ENCODE results near the gene RSRC2.
"Not testable (repeated sequence)": the region's sequence is repeated elsewhere in the genome, so short reads cannot be mapped to it uniquely, and the experiment has no call there.

RSRC2 gene

DNA sequence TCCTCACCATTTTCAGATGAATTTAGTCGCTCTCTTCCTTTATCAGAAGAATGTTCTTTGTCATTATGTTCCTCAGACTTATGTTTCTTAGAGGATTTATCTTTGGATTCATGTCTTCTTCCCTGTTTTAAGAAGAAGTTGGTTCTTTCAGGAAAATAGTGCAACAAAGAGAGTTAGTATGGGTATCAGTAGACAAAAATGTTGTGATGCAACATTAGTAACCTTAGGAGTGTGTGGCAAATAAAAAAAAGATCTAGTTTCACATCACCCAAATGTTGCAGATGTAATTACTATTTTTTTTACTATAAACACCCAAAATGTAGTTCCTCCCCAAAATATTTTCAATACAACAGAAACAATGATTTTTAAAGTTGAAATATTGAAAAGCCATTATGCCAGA is 7.8 kb downstream of the RSRC2 start (continued):
- TF ChIP-seq, protein P1, sequence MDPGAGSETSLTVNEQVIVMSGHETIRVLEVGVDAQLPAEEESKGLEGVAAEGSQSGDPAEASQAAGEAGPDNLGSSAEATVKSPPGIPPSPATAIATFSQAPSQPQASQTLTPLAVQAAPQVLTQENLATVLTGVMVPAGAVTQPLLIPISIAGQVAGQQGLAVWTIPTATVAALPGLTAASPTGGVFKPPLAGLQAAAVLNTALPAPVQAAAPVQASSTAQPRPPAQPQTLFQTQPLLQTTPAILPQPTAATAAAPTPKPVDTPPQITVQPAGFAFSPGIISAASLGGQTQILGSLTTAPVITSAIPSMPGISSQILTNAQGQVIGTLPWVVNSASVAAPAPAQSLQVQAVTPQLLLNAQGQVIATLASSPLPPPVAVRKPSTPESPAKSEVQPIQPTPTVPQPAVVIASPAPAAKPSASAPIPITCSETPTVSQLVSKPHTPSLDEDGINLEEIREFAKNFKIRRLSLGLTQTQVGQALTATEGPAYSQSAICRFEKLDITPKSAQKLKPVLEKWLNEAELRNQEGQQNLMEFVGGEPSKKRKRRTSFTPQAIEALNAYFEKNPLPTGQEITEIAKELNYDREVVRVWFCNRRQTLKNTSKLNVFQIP (CRISPR knock-in tag; IDR thresholded peaks at IDR 0.05; ENCODE audit: borderline replicate concordance, low read depth) = no peak
- TF ChIP-seq ARNTL (CRISPR knock-in tag; IDR thresholded peaks at IDR 0.05; ENCODE audit: borderline replicate concordance, low read depth) = no peak

DNA sequence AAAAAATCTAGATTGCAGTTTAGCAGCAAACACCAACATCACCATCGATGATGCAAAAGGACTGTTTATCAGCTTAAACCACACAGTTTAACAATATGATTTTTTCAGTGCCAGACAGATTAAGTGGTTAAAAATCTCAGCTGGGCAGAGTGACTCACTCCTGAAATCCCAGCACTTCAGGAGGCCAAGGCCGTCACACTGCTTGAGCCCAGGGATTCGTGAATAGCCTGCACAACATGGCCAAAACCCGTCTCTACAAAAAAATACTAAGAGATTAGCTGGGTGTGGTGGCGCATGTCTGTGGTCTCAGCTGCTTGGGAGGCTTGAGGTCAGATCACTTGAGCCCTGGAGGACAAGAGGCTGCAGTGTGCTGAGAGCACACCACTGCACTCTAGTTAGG is 8.9 kb downstream of the RSRC2 start:
- peak; percentile 90 for ATAC-seq
- TF ChIP-seq BACH2 (CRISPR knock-in tag; IDR thresholded peaks at IDR 0.05; ENCODE audit: borderline replicate concordance) = no peak
- no peak for TF ChIP-seq SNAI2 (CRISPR knock-in tag; IDR thresholded peaks at IDR 0.05)
- TF ChIP-seq ZNF70 (CRISPR knock-in tag; IDR thresholded peaks at IDR 0.05) = 0 out of 2 replicates have a peak, but pooled peaks have one; percentile 32

DNA sequence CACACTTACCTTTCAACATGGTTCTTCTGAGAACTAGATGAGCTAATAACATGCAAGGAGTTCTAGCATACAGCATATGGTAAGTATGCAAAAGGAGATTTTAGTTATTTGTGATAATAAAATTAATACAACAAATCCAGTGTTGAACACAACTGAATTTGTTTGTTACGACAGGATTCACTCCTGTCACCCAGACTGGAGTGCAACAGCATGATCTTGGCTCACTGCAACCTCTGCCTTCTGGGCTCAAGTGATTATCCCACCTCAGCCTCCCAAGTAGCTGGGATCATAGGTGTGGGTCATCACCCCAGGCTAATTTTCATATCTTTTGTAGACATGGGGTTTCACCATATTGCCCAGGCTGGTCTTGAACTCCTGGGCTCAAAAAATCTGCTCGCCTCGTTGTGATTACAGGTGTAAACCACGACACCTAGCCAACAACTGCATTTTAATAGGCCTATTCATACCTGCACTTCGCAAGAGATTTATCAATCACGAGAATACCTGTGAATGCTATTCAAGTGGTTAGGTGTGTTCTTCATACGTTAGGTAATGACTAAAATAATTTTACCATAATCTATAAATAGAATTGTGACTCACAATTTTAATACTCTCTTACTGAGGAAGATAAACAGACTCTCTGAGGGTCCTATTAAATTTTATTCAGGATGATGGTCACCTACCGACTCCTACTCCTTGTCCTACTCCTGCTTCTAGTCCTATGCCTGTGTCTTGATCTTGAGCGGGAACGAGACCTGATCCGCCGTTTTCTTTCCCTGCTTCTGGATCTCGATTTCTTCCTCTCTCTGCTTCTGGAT is 10.0 kb downstream of the RSRC2 start:
- no peak for TF ChIP-seq OSR1 (CRISPR knock-in tag; IDR thresholded peaks at IDR 0.05)
- TF ChIP-seq, protein P2, sequence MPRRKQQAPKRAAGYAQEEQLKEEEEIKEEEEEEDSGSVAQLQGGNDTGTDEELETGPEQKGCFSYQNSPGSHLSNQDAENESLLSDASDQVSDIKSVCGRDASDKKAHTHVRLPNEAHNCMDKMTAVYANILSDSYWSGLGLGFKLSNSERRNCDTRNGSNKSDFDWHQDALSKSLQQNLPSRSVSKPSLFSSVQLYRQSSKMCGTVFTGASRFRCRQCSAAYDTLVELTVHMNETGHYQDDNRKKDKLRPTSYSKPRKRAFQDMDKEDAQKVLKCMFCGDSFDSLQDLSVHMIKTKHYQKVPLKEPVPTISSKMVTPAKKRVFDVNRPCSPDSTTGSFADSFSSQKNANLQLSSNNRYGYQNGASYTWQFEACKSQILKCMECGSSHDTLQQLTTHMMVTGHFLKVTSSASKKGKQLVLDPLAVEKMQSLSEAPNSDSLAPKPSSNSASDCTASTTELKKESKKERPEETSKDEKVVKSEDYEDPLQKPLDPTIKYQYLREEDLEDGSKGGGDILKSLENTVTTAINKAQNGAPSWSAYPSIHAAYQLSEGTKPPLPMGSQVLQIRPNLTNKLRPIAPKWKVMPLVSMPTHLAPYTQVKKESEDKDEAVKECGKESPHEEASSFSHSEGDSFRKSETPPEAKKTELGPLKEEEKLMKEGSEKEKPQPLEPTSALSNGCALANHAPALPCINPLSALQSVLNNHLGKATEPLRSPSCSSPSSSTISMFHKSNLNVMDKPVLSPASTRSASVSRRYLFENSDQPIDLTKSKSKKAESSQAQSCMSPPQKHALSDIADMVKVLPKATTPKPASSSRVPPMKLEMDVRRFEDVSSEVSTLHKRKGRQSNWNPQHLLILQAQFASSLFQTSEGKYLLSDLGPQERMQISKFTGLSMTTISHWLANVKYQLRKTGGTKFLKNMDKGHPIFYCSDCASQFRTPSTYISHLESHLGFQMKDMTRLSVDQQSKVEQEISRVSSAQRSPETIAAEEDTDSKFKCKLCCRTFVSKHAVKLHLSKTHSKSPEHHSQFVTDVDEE (CRISPR knock-in tag; IDR thresholded peaks at IDR 0.05) = no peak
- ATAC-seq = no peak

DNA sequence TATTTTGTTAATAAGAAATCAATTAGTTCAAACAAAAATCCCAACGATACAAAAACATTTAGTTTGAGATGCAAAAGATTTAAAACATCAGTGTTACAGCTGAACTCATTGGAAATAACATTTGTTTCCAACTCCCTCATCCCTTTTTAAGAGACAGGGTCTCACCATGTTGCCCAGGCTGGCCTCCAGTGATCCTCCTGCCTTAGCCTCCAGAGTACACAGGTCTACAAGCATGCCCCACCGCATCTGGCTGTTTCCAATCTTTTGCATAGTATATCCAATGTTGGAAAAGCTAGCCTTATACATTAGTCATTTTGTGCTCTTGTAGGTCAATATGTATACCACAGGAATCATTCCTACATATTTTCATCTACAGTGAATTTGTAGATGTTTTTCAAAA is 11.5 kb downstream of the RSRC2 start:
- no peak for ATAC-seq
- TF ChIP-seq, protein P1 (CRISPR knock-in tag; IDR thresholded peaks at IDR 0.05; ENCODE audit: borderline replicate concordance, low read depth) = no peak
- no peak for TF ChIP-seq BACH2 (CRISPR knock-in tag; IDR thresholded peaks at IDR 0.05; ENCODE audit: borderline replicate concordance)
- TF ChIP-seq, protein P2 (CRISPR knock-in tag; IDR thresholded peaks at IDR 0.05) = no peak
- TF ChIP-seq TOX (CRISPR knock-in tag; IDR thresholded peaks at IDR 0.05; ENCODE audit: borderline replicate concordance) = no peak
- TF ChIP-seq CSDC2 (CRISPR knock-in tag; IDR thresholded peaks at IDR 0.05) = no peak
- no peak for TF ChIP-seq SNAI2 (CRISPR knock-in tag; IDR thresholded peaks at IDR 0.05)
- no peak for TF ChIP-seq ISL1 (CRISPR knock-in tag; IDR thresholded peaks at IDR 0.05)
- TF ChIP-seq ARNTL (CRISPR knock-in tag; IDR thresholded peaks at IDR 0.05; ENCODE audit: borderline replicate concordance, low read depth) = no peak
- TF ChIP-seq ESRRG (CRISPR knock-in tag; IDR thresholded peaks at IDR 0.05) = no peak

DNA sequence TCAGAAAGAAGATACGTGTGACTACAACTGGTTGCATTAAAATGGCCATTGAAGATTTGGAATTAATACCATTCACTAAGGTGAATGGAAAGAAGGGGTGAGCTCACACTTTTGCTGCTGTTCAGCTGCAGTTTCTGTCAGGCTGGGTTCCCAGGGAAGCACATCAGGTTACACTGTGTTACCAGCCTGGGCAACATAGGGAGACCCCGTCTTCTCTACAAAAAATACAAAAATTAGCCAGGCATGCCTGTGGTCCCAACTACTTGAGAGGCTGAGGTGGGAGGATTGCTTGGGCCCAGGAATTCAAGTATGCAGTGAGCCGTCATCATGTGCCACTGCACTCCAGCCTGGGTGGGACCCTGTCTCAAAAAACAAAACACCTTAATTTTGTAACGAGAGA is 13.1 kb downstream of the RSRC2 start:
- no peak for ATAC-seq
- TF ChIP-seq SNAI2 (CRISPR knock-in tag; IDR thresholded peaks at IDR 0.05) = no peak
- no peak for TF ChIP-seq PPARA (CRISPR knock-in tag; IDR thresholded peaks at IDR 0.05; ENCODE audit: borderline replicate concordance)

DNA sequence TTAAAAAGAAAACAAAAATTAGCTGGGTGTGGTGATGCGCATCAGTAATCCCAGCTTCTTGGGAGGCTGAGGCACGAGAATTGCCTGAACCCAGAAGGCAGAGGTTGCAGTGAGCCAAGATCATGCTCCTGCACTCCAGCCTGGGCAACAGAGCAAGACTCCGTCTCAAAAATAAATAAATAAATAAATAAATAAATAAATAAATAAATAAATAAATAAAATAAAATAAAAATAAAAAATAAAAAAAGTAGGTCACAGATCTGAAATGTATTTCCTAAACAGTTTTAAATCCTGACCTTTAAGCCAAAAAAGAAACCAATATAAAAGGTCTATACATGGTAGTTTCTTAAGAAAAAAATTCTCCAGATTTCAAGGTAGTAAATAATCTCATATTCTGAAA is 13.7 kb downstream of the RSRC2 start:
- not testable (repeated sequence) for ATAC-seq
